OCI-LY1 (cell line): ENCODE results near the gene GPSM1.

Experiments used
- EZH2 ChIP-seq: fragments of 200-600 bp; sonication (generic), shearing (Covaris generic); IDR thresholded peaks from 2 replicates; pipeline ENCODE4 v1.8.0; 2017; ENCODE audit warnings: borderline replicate concordance, mixed run types, mild to moderate bottlenecking, antibody characterized with exemption, low read length, moderate library complexity, mixed read lengths
- TF ChIP-seq, protein P1 (sequence below): fragments of 200-600 bp; sonication (generic), shearing (Covaris generic); IDR thresholded peaks from 2 replicates; pipeline ENCODE4 v1.5.1; 2017; ENCODE audit warnings: mild to moderate bottlenecking, antibody characterized with exemption, low read length, moderate library complexity, mixed read lengths

DNA sequence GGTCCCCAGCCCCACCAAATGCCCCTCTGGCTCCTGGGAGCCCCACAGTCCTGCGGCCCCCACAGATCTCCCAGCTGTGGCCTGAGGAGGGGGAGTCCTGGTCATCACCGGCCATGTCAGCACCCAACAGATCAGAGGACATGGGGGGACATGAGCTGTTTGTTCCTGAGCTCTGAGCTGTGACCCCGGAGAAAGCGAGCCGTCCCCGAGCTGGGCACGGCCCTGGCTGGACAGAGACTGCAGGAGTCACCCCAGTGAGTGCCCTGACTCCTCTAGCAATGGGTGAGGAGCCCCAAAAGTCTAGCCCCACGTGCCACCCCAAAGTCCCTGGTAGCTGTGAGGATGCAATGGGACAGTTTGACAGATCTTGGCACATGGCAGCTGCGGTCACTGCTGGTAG, 49.1 kb upstream of the GPSM1 start:
- TF ChIP-seq, protein P1, sequence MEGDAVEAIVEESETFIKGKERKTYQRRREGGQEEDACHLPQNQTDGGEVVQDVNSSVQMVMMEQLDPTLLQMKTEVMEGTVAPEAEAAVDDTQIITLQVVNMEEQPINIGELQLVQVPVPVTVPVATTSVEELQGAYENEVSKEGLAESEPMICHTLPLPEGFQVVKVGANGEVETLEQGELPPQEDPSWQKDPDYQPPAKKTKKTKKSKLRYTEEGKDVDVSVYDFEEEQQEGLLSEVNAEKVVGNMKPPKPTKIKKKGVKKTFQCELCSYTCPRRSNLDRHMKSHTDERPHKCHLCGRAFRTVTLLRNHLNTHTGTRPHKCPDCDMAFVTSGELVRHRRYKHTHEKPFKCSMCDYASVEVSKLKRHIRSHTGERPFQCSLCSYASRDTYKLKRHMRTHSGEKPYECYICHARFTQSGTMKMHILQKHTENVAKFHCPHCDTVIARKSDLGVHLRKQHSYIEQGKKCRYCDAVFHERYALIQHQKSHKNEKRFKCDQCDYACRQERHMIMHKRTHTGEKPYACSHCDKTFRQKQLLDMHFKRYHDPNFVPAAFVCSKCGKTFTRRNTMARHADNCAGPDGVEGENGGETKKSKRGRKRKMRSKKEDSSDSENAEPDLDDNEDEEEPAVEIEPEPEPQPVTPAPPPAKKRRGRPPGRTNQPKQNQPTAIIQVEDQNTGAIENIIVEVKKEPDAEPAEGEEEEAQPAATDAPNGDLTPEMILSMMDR, result no peak
- TF ChIP-seq EZH2, result no peak
